GM23338 (cell line): ENCODE results near the gene INS. TPM values are rescaled to one million over a fixed set of nuclear protein-coding genes. Genes with fewer than 3 reads are reported as not detected.
"Not testable (repeated sequence)": the region's sequence is repeated elsewhere in the genome, so short reads cannot be mapped to it uniquely, and the experiment has no call there.

ENCODE experiments used
- ATAC-seq: fragments of 200-7000 bp; cut with Tn5 transposase; 3 replicates; pipeline ENCODE4 v1.9.1; 2020
- DNase-seq: peaks from one replicate; pipeline ENCODE4 v3.0.0-alpha.2; 2015; ENCODE audit warnings: low spot score
- H2AFZ ChIP-seq: fragments of 200-600 bp; sonication (generic); 2 replicates; pipeline ENCODE4 v1.8.0; 2016; ENCODE audit warnings: antibody characterized with exemption, mild to moderate bottlenecking, moderate library complexity
- H3F3A ChIP-seq: fragments of 200-600 bp; sonication (generic); replicated peaks from 2 replicates; pipeline ENCODE4 v1.8.0; 2017; ENCODE audit warnings: antibody characterized with exemption, mixed run types, low read depth
- H3K27ac ChIP-seq: fragments of 200-600 bp; sonication (generic); 2 replicates; pipeline ENCODE4 v1.6.1; 2016; ENCODE audit warnings: low read depth
- H3K27me3 ChIP-seq: fragments of 200-600 bp; sonication (generic); 2 replicates; pipeline ENCODE4 v1.8.0; 2016; ENCODE audit warnings: mild to moderate bottlenecking, mixed run types, moderate library complexity; ENCODE audit not compliant: insufficient read depth
- H3K36me3 ChIP-seq: fragments of 200-600 bp; sonication (generic); 2 replicates; pipeline ENCODE4 v1.8.0; 2016; ENCODE audit warnings: mild to moderate bottlenecking; ENCODE audit not compliant: insufficient read depth
- H3K4me1 ChIP-seq: fragments of 200-600 bp; sonication (generic); 2 replicates; pipeline ENCODE4 v1.8.0; 2016; ENCODE audit warnings: mild to moderate bottlenecking, moderate library complexity; ENCODE audit not compliant: insufficient read depth
- H3K4me2 ChIP-seq: fragments of 200-600 bp; sonication (generic); 2 replicates; pipeline ENCODE4 v1.7.1; 2017; ENCODE audit warnings: mixed run types
- H3K4me3 ChIP-seq: fragments of 200-600 bp; sonication (generic); 2 replicates; pipeline ENCODE4 v1.6.1; 2016; ENCODE audit warnings: mixed run types
- H3K79me2 ChIP-seq: fragments of 200-600 bp; sonication (generic); replicated peaks from 2 replicates; pipeline ENCODE4 v1.8.0; 2017; ENCODE audit warnings: mild to moderate bottlenecking; ENCODE audit not compliant: insufficient read depth
- H3K9me2 ChIP-seq: fragments of 200-600 bp; sonication (generic); 2 replicates; pipeline ENCODE4 v1.8.0; 2017; ENCODE audit not compliant: insufficient read depth
- H4K20me1 ChIP-seq: fragments of 200-600 bp; sonication (generic); replicated peaks from 2 replicates; pipeline ENCODE4 v1.8.0; 2017; ENCODE audit warnings: mild to moderate bottlenecking; ENCODE audit not compliant: insufficient read depth
- H3K27ac Mint-ChIP-seq: 2 replicates; pipeline ENCODE4 v1.8.0; 2020; ENCODE audit warnings: inconsistent platforms, mild to moderate bottlenecking, moderate library complexity, mixed read lengths
- H3K27me3 Mint-ChIP-seq: 3 replicates; pipeline ENCODE4 v1.8.0; 2022; ENCODE audit warnings: low read depth, mild to moderate bottlenecking, moderate library complexity, mixed read lengths, inconsistent platforms; ENCODE audit not compliant: insufficient read depth, poor library complexity
- H3K36me3 Mint-ChIP-seq: 3 replicates; pipeline ENCODE4 v1.8.0; 2021; ENCODE audit warnings: low read depth, mild to moderate bottlenecking, inconsistent platforms, moderate library complexity, mixed read lengths
- H3K4me1 Mint-ChIP-seq: 3 replicates; pipeline ENCODE4 v1.8.0; 2020; ENCODE audit warnings: mild to moderate bottlenecking, inconsistent platforms, mixed read lengths
- H3K4me3 Mint-ChIP-seq: 3 replicates; pipeline ENCODE4 v1.8.0; 2021; ENCODE audit warnings: moderate library complexity, mild to moderate bottlenecking, inconsistent platforms, mixed read lengths
- H3K9me3 Mint-ChIP-seq: 3 replicates; pipeline ENCODE4 v1.8.0; 2020; ENCODE audit warnings: moderate library complexity, mild to moderate bottlenecking, inconsistent platforms, mixed read lengths
- CREB1 ChIP-seq: fragments of 250-450 bp; sonication (Bioruptor Pico); IDR thresholded peaks from 2 replicates; pipeline ENCODE4 v1.5.0; 2020; ENCODE audit warnings: low read depth, mild to moderate bottlenecking, moderate library complexity
- CTCF ChIP-seq, 2 experiments: fragments of 200-600 bp in 1 of 2; sonication (generic) in 1 of 2; conservative IDR thresholded peaks; 2 replicates each; pipeline versions ENCODE4 v1.5.1 to v1.6.1; 2016 to 2017; ENCODE audit warnings: antibody characterized with exemption in 2 of 2, low read depth in 2 of 2, mild to moderate bottlenecking in 2 of 2, moderate library complexity in 1 of 2
- ETS1 ChIP-seq: IDR thresholded peaks from 2 replicates; pipeline ENCODE4 v1.6.1; 2016; ENCODE audit warnings: antibody characterized with exemption
- EZH2 ChIP-seq: fragments of 200-600 bp; sonication (generic); IDR thresholded peaks from one replicate; pipeline ENCODE4 v1.8.0; 2017; ENCODE audit warnings: antibody characterized with exemption, mild to moderate bottlenecking, low read depth; ENCODE audit not compliant: unreplicated experiment
- EZH2phosphoT487 ChIP-seq: fragments of 200-600 bp; sonication (generic); IDR thresholded peaks from one replicate; pipeline ENCODE4 v1.8.1; 2018; ENCODE audit warnings: antibody characterized with exemption; ENCODE audit not compliant: unreplicated experiment
- NANOG ChIP-seq: IDR thresholded peaks from 2 replicates; pipeline ENCODE4 v1.6.1; 2016; ENCODE audit warnings: antibody characterized with exemption, borderline replicate concordance
- POLR2AphosphoS5 ChIP-seq: IDR thresholded peaks from 2 replicates; pipeline ENCODE4 v1.6.1; 2016; ENCODE audit warnings: antibody characterized with exemption, low read depth
- REST ChIP-seq: IDR thresholded peaks from one replicate; pipeline ENCODE4 v1.6.1; 2018; ENCODE audit warnings: antibody characterized with exemption; ENCODE audit not compliant: unreplicated experiment
- STAT1 ChIP-seq: IDR thresholded peaks from one replicate; pipeline ENCODE4 v1.6.1; 2016; ENCODE audit warnings: antibody characterized with exemption; ENCODE audit not compliant: unreplicated experiment
- ZNF114 ChIP-seq: fragments of 250-450 bp; sonication (Bioruptor Pico); IDR thresholded peaks from 2 replicates; pipeline ENCODE4 v1.5.0; 2020; ENCODE audit warnings: mild to moderate bottlenecking, moderate library complexity
- ZNF331 ChIP-seq: fragments of 250-450 bp; sonication (Bioruptor Pico); IDR thresholded peaks from 2 replicates; pipeline ENCODE4 v1.5.0; 2020; ENCODE audit warnings: low read depth, mild to moderate bottlenecking, moderate library complexity
- polyA plus RNA-seq: library from polyadenylated mRNA; unstranded; fragments of >200 nt; fragmentation: Nextera tagmentation; extraction: Ambion mirVana; gene quantifications from 2 replicates; pipeline ENCODE4 v1.2.1, GENCODE V29; 2016
- total RNA-seq: library from RNA; depleted of rRNA; stranded (reverse); fragments of >200 nt; shearing (Covaris generic); gene quantifications from 2 replicates; pipeline ENCODE4 v1.2.3, GENCODE V29; 2014

Gene INS
- total and polyA plus RNA-seq, 2 experiments from 2014 or later: not detected

GRCh38 chr11:2178906-2179494 is 18.0 kb upstream of the INS start (continued):
- TF ChIP-seq ZNF331 (CRISPR knock-in tag) (no peak), CREB1 (CRISPR knock-in tag) (no peak), REST (no peak), POLR2AphosphoS5 (no peak)

- not testable (repeated sequence) for H2AFZ ChIP-seq, H3K27ac Mint-ChIP-seq, H3K4me2 ChIP-seq, ATAC-seq, H3K36me3 ChIP-seq, H3K4me1 Mint-ChIP-seq, H3K79me2 ChIP-seq, H3K4me3 ChIP-seq, DNase-seq, H3K4me1 ChIP-seq, H3F3A ChIP-seq, H3K9me3 Mint-ChIP-seq, H3K36me3 Mint-ChIP-seq, H4K20me1 ChIP-seq, H3K4me3 Mint-ChIP-seq, H3K27ac ChIP-seq, H3K27me3 ChIP-seq, H3K9me2 ChIP-seq
- H3K27me3 Mint-ChIP-seq: peaks cover 19% of the 10 kb centered on the region
These were observed 17.2 kb upstream of the INS start for GRCh38 chr11:2178055-2178773.

- H3K4me1 ChIP-seq: no peaks in the 10 kb centered on the region
- ATAC-seq: no peak
- H3K4me3 ChIP-seq: no peak overlapping the region
- no peak for TF ChIP-seq CTCF (conservative IDR thresholded peaks at IDR 0.05; ENCODE audit: low read depth in 2 of 2)
- TF ChIP-seq REST: no peak
- TF ChIP-seq CREB1 (CRISPR knock-in tag): no peak
- TF ChIP-seq ZNF114 (CRISPR knock-in tag): no peak
- no peak for TF ChIP-seq ETS1
- no peak for TF ChIP-seq ZNF331 (CRISPR knock-in tag)
- no peak for TF ChIP-seq STAT1
- no peak for TF ChIP-seq EZH2phosphoT487
- TF ChIP-seq POLR2AphosphoS5: no peak
- TF ChIP-seq EZH2: no peak
- TF ChIP-seq NANOG: no peak
These were observed 16.1 kb upstream of the INS start for GRCh38 chr11:2177076-2177475.

More at GRCh38 chr11:2177076-2177475, 16.1 kb upstream of the INS start:
- Mint-ChIP-seq H3K4me3 (no peak overlapping the region), H3K4me1 (no peaks in the 10 kb centered on the region), H3K36me3 (no peaks in the 10 kb centered on the region), H3K27ac (no peak overlapping the region), H3K9me3 (no peaks in the 10 kb centered on the region), H3K27me3 (peaks cover 27% of the 10 kb centered on the region)
- Histone ChIP-seq H3K4me2 (no peak overlapping the region), H3K9me2 (no peaks in the 10 kb centered on the region), H3K27ac (no peak overlapping the region), H3F3A (no peaks in the 10 kb centered on the region), H2AFZ (no peak overlapping the region), H3K27me3 (no peaks in the 10 kb centered on the region), H3K36me3 (no peaks in the 10 kb centered on the region), H4K20me1 (no peaks in the 10 kb centered on the region), H3K79me2 (no peaks in the 10 kb centered on the region)
- peak; percentile 27 for DNase-seq
